HG02759 (cell line): Measurements from ENCODE around the gene HEG1.
"Not testable (repeated sequence)": the region's sequence is repeated elsewhere in the genome, so short reads cannot be mapped to it uniquely, and the experiment has no call there.

Experiments used
- ATAC-seq: cut with Tn5 transposase; IDR thresholded peaks from one replicate; pipeline ENCODE4 v1.9.1; 2021; ENCODE audit warnings: mild to moderate bottlenecking, moderate library complexity; ENCODE audit not compliant: unreplicated experiment

The HEG1 gene

DNA sequence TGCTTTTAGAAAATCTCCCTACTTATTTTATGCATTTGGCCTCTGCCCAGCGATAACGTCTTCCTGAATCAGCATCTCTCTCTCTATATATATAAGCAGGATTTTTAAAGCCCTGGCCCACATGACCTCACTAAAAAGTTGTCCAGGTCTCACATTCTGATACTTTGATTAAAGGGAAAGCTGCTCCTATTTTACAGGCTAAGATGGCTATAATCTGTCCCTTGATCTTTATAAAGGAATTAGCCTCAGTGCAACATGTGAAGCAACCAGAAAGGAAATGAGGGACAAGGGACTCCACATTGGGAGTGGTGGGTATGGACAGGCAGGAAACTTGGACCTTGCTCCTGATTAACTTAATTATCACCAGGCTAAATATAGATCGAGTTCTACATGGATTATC, 95.7 kb downstream of the HEG1 start:
- ATAC-seq = no peak

- ATAC-seq = not testable (repeated sequence)
Measured at GRCh38 chr3:124957951-124958350, 97.8 kb downstream of the HEG1 start.

GRCh38 chr3:124952282-124952855, 103.4 kb downstream of the HEG1 start:
- no peak for ATAC-seq

GRCh38 chr3:124951511-124952281, 104.1 kb downstream of the HEG1 start:
- no peak for ATAC-seq

DNA sequence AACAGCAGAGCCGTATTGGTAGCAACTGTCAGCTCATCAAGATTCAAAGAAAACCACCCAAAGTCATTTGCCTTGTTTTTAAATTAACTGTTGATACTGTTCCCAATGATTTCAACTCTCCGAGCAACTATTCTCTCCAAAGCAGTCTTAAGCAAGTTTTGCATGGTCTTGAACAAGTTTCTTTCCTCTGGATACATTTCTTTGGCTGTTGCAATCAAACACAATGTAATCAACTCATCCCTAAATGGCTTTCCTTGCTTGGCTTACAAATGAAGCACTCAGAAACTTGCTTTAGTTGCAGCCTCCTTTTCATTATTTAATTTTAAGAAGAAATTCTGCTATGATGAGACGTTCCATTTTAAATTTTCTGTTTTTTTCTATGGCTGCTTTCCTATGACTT, 105.8 kb downstream of the HEG1 start:
- ATAC-seq = no peak

GRCh38 chr3:124942613-124943012, 113.2 kb downstream of the HEG1 start:
- ATAC-seq = no peak

- no peak for ATAC-seq
Measured at GRCh38 chr3:124941771-124942170, 114.0 kb downstream of the HEG1 start.

GRCh38 chr3:124939661-124940060, 116.1 kb downstream of the HEG1 start:
- no peak for ATAC-seq

GRCh38 chr3:124938896-124939295, 116.9 kb downstream of the HEG1 start:
- ATAC-seq = no peak

DNA sequence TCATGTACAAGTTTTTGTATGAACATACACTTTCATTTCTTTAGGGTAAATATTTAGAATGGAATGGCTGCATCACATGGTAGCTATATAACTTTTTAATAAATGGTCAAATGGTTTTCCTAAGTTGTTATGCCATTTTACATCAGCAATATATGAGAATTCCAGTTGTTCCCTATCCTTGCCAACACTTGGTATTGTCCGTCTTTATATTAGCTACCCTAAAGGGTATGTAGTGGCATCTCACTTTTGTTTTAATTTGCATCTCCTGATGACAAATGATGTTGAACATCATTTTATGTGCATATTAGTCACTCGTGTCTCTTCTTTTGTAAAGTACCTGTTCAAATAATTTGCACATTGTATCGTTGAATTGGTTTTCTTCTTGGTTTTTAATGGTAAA, 118.7 kb downstream of the HEG1 start:
- ATAC-seq = no peak

DNA sequence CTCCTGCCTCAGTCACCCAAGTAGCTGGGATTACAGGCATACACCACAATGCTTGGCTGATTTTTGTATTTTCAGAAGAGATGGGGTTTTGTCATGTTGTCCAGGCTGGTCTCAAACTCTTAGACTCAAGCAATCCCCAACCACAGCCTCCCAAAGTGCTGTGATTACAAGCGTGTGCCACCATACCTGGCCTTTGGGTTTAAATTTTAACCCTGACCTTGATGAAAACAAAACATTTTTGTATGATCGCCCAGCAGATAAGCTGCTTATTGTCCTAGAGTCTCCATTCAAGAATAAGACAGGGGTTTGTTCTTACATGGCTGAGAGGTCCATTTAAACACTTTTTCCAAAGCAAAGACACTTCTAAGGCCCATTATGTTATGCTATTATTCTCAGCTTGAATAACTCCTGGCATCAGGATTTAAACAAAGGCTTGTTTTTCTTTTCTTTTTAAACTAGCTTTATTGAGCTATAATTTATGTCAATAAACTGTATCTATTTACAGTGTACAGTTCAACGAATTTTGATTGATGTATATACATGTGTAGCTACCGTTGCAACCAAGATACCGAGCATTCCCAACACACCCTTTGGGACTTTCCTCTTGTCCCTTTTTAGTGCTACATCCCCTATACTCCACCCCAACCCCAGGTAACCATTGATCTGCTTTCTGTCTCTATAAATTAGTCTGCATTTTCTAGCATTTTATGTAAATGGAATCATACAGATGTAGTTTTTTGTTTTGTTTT, 119.8 kb downstream of the HEG1 start:
- no peak for ATAC-seq

DNA sequence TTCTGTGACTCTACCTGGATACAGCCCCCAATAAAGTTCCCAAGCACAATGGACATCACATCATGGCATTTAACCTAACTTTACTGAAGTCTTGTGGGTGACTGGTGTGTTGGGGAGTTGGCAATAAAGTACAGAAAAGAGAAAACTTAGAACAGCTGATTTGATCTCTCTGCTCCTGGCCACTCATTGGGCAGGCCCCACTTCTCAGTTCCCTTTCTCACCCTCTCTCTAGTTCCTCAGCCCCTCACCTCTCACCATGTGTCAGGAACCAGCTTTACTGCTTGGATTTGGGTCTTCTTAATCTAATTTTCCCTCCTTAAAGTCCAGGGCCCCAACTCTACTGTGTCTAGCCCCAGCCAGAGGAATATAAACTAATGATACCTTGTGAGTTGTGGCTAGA, 120.5 kb downstream of the HEG1 start:
- ATAC-seq = no peak

GRCh38 chr3:124934577-124934976, 121.2 kb downstream of the HEG1 start, which contains the start of gene MUC13:
TSS of gene MUC13 (minus strand) at chr3:124934751. CDS start at chr3:124934712, 39 bp downstream.
- no peak for ATAC-seq

DNA sequence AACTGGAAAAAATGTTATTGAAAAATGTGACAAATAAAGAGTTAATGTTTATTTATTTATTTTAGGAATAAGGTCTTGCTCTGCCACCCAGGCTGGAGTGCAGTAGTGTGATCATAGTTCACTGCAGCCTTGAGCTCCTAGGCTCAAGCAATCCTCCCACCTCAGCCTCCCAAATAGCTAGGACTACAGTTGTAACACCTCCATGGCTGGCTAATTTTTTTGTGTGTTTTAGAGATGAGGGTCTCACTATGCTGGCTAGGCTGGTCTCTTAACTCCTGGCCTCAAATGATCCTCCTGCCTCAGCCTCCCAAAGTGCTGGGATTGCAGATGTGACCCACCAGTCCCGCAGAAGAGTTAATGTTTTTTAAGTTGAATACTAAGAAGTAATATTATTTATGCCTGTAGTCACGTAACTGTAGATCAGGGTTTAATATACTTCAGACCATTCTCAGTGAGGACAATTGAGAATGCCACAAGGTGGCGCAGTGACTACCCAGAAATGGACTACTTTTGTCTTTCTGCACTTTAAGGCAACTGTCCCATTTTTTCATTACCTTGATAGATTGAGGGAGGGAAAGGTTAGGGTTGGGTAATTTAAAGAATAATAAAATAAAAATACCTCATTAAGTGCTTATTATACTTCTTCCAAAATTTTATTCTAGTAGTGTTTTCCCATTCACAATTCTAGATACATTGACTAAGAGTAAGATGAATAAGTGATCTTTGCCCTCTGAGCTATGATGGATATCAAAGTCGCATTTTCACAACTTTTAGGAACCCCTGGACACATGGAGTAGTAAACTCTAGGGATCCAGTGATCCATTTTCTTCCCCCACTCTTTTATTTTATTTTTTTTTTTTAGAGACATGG, 127.2 kb downstream of the HEG1 start:
- no peak for ATAC-seq

- peak; percentile 56 for ATAC-seq
Measured at GRCh38 chr3:124927574-124928045, 128.2 kb downstream of the HEG1 start.

DNA sequence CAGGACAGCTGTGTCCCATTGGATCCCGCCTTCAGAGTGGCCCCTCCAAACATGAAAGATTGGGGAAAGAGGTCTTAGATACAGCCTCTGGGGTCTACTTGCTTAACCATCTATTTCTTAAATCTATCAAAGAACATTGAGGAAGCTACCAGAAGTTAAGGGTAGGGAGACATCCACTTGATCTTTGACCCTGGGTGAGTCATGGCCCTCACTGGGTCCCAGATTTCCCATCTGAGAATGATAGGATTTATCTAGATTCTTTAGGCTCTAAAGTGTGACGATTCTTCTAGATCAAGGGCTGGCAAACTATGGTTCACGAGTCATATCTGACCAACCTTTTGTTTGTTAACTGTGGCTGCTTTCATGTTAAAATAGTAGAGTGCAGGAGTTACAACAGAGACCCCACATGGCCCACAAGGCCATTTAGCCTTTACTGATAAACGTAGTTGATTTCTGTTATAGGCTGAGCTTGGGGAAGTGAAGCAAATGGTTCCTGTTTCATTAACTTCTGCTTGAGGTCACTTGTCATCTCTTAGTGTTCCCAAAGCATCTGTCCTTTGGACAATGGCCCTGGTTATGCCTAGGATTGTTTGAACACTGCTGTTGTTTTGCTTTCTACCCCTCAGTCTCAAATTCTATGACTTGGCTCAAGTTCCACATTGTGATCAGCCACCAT, 129.2 kb downstream of the HEG1 start:
- ATAC-seq = no peak

GRCh38 chr3:124924741-124925140, 131.1 kb downstream of the HEG1 start:
- ATAC-seq = no peak

GRCh38 chr3:124923833-124924232, 132.0 kb downstream of the HEG1 start:
- no peak for ATAC-seq

- no peak for ATAC-seq
Measured at GRCh38 chr3:124920718-124921117, 135.1 kb downstream of the HEG1 start.

DNA sequence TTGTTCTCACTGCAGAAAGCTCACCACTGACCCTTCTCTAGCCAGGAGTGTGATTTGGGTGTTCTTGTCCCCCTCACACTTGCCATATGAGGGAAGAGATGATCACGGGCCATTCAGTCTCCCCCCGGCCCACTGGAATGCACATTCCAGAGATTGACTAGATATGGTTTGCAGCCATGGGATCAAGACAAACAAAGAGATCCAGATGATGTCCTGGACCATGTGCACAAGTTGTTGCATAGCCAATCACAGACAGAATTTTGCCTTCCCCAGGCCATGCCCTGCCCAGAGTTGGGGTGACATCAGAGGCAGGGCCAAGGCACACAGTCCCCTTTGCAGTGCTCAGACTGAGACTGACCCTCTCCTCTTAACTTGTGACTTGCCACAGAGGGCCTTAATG, 136.0 kb downstream of the HEG1 start:
- ATAC-seq = no peak
